Sigmoid colon (tissue), 7 donors: Measurements from ENCODE around the gene RPL36A. TPM values are rescaled to one million over a fixed set of nuclear protein-coding genes. Genes with fewer than 3 reads are reported as not detected.
A peak's percentile ranks its signal among the peaks of the same experiment; 100 is the strongest.

Source experiments
- DNase-seq: peaks from one replicate; pipeline ENCODE4 v3.0.0-alpha.2; 2019
- H3K27ac ChIP-seq, 4 donors: fragments of 200-600 bp; sonication (generic); one replicate each; pipeline ENCODE4 v1.5.1; 2016 to 2019; ENCODE audit warnings: mild to moderate bottlenecking in 1 of 4
- H3K27me3 ChIP-seq, 3 donors: fragments of 200-600 bp; sonication (generic); one replicate each; pipeline ENCODE4 v1.5.1; 2019; ENCODE audit warnings: mild to moderate bottlenecking in 1 of 3
- H3K36me3 ChIP-seq, 4 donors: fragments of 200-600 bp; sonication (generic); one replicate each; pipeline ENCODE4 v1.5.1; 2016 to 2019
- H3K4me1 ChIP-seq, 4 donors: fragments of 200-600 bp; sonication (generic); one replicate each; pipeline ENCODE4 v1.5.1; 2017 to 2019
- H3K4me3 ChIP-seq, 4 donors: fragments of 200-600 bp; sonication (generic); one replicate each; pipeline ENCODE4 v1.5.1; 2017 to 2019; ENCODE audit warnings: mild to moderate bottlenecking in 2 of 4, moderate library complexity in 1 of 4
- H3K9me3 ChIP-seq, 4 donors: fragments of 200-600 bp in 3 of 4; sonication (generic) in 3 of 4; one replicate each; pipeline versions ENCODE4 v1.5.1 to v1.6.1; 2013 to 2019
- EP300 ChIP-seq, 4 donors: sonication (generic); formaldehyde crosslinking; IDR thresholded peaks; one replicate each; pipeline ENCODE4 v1.6.1; 2017; ENCODE audit warnings: antibody characterized with exemption in 4 of 4
- POLR2A ChIP-seq, 2 donors: fragments of 450-650 bp; IDR thresholded peaks; one replicate each; pipeline ENCODE4 v1.6.1; 2016; ENCODE audit warnings: antibody characterized with exemption in 2 of 2, mild to moderate bottlenecking in 2 of 2, moderate library complexity in 2 of 2
- POLR2AphosphoS5 ChIP-seq, 4 donors: sonication (generic); formaldehyde crosslinking; IDR thresholded peaks; one replicate each; pipeline ENCODE4 v1.6.1; 2017; ENCODE audit warnings: antibody characterized with exemption in 4 of 4
- WGBS, 2 donors: extraction: QIAGEN DNeasy Blood & Tissue Kit; methylation state at CpG; one replicate each; pipeline ENCODE4 v1.1.7; 2013; 5-methylcytosine and 5-hydroxymethylcytosine counted together
- intact Hi-C: fragments of 100-400 bp; cut with DNase I; formaldehyde crosslinking; loops from one replicate; pipeline ENCODE4 v1.15.1; 2023
- polyA plus RNA-seq, 3 donors: library from polyadenylated mRNA; stranded (reverse); fragments of 200-250 nt; gene quantifications; one replicate each; pipeline ENCODE4 v1.2.3, GENCODE V29; 2013
- total RNA-seq, 4 donors: library from RNA; depleted of rRNA; stranded (reverse); fragments of >200 nt; gene quantifications; one replicate each; pipeline ENCODE4 v1.1.0, GENCODE V29; 2016
- TF ChIP-seq, protein P1 (sequence below), 4 experiments: fragments of 450-650 bp in 3 of 4; fragments of 200-600 bp in 1 of 4; IDR thresholded peaks; one replicate each; pipeline ENCODE4 v1.5.1; 2016 to 2019; ENCODE audit warnings: antibody characterized with exemption in 4 of 4, mild to moderate bottlenecking in 3 of 4, moderate library complexity in 2 of 4
- donor health status: healthy with polysubstance abuse.
- donor health status: Bipolar disorder and iron deficiency.
- donor health status: healthy.

The RPL36A gene
- total and polyA plus RNA-seq, 7 donors: 753 to 3,258 (median 1,854) TPM

DNA sequence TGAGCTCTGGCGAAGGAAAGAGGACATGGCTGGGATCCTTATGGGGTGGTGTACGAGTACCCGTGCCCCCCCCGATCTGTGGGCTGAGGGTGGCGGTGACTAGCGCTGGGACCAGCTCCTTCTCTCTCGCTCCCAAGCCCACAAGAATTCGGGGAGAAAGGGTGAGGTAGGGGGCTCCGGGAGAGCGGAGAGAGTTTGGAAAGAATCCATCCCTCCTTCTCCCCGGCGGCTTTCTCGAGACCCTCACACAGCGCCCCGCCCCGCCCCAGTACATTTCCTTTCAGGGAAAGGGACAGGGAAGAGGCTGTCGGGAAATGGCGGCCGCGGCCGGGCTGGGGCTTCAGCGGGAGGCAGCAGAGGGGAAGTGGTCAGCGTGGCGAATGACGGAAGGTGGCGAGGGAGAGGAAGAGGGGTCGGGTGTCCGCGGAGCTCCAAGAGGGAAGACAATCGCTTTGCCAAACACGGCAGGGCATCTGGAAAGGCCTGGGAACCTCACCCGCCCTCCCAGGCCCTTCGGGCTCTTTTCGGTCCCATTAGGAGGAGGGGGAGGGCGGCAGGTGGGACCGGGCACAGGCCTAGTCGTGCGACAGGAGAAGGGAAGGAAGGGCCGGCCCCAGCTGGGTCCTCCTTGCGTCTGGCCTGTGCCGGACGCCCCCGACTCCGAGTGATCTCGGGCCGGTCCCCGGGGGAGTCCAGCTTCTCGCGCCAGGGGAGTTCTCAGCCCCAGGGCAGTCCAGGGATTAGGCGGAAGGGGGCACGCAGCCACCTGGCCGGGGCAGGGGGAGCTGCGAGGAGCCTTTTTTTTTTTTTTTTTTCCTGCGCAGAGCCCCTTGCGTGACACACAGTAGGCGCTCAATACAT is 27.4 kb downstream of the RPL36A start:
- Histone ChIP-seq H3K4me1 (peaks cover 0 to 44% (median 13%) of the 10 kb centered on the region in 4 donors), H3K36me3 (peaks cover 0 to 5% (median 0%) of the 10 kb centered on the region in 4 donors), H3K4me3 (peak overlapping the region; percentile 55 to 62 (median 59)), H3K27me3 (no peaks in the 10 kb centered on the region), H3K9me3 (no peaks in the 10 kb centered on the region), H3K27ac (peak overlapping the region; percentile 84 to 91 (median 88))
- TF ChIP-seq EP300 (IDR thresholded peaks at IDR 0.05) (no peak), POLR2AphosphoS5 (IDR thresholded peaks at IDR 0.05) (peak in 1 of 4 donors; percentile 35)
- DNase-seq: peak; percentile 79
- WGBS, 2 donors: 0 to 1% methylated on average over 56 of the region's 56 CpGs
- intact Hi-C loops: loop anchor here (2.0 to 10.0 kb wide), 7 partner anchors 69 to 1939 kb away; partner anchors contain the start of genes ARMCX1, ARMCX4, ARMCX6 and TCEAL9

DNA sequence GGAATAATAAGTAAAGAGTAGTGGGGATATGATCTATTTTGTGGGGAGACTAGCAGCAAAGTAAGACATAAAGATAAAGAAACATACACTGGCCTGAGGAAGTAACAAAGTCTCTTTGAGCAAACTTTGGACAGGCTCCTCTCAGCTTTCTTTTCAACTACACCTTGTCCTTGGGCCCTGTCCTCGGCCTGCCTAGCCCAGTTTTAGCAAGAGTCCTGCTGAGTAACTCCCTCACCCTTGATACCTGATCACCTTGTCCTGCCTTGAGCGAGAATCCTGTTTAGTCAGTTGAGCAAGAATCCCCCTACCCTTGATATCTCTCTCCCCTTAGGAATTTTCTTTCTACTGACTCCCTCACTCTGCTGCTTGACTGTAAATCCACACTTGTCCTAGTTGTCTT is 28.7 kb downstream of the RPL36A start:
- H3K27ac ChIP-seq: peak overlapping the region; percentile 84 to 91 (median 88)
- no peak for DNase-seq
- no peaks in the 10 kb centered on the region for H3K27me3 ChIP-seq
- intact Hi-C loops: loop anchor here (5.0 to 10.0 kb wide), 6 partner anchors 68 to 1938 kb away; partner anchors contain the start of genes ARMCX1, ARMCX4, ARMCX6 and TCEAL9
- no peaks in the 10 kb centered on the region for H3K9me3 ChIP-seq
- peaks cover 0 to 40% (median 13%) of the 10 kb centered on the region in 4 donors for H3K4me1 ChIP-seq
- H3K4me3 ChIP-seq: peak overlapping the region in 1 of 4 donors; percentile 62
- 47 to 86% methylated on average over 2 of the region's 2 CpGs for WGBS, 2 donors
- TF ChIP-seq EP300 (IDR thresholded peaks at IDR 0.05): no peak
- TF ChIP-seq POLR2A (IDR thresholded peaks at IDR 0.05): no peak
- no peak for TF ChIP-seq POLR2AphosphoS5 (IDR thresholded peaks at IDR 0.05)
- TF ChIP-seq, protein P1, sequence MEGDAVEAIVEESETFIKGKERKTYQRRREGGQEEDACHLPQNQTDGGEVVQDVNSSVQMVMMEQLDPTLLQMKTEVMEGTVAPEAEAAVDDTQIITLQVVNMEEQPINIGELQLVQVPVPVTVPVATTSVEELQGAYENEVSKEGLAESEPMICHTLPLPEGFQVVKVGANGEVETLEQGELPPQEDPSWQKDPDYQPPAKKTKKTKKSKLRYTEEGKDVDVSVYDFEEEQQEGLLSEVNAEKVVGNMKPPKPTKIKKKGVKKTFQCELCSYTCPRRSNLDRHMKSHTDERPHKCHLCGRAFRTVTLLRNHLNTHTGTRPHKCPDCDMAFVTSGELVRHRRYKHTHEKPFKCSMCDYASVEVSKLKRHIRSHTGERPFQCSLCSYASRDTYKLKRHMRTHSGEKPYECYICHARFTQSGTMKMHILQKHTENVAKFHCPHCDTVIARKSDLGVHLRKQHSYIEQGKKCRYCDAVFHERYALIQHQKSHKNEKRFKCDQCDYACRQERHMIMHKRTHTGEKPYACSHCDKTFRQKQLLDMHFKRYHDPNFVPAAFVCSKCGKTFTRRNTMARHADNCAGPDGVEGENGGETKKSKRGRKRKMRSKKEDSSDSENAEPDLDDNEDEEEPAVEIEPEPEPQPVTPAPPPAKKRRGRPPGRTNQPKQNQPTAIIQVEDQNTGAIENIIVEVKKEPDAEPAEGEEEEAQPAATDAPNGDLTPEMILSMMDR (IDR thresholded peaks at IDR 0.05): no peak
- peaks cover 0 to 8% (median 0%) of the 10 kb centered on the region in 4 donors for H3K36me3 ChIP-seq

DNA sequence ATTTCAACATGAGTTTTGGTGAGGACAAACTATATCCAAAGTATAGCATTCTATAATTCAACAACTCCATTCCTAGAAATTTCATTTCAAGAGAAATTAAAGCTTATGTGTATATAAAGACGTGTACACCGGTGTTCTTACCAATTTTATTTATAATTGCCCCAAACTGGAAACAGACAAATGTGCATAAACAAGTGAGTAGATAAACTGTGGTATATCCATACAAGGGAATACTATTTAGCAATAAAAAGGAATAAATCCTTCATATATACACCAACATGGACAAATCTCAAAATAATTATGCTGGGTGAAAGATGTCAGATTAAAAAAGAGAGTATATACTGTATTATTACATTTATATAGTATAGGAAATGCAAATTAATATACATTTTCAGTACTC is 37.1 kb downstream of the RPL36A start:
- TF ChIP-seq, protein P1 (IDR thresholded peaks at IDR 0.05): no peak
- no peak for TF ChIP-seq POLR2A (IDR thresholded peaks at IDR 0.05)
- TF ChIP-seq POLR2AphosphoS5 (IDR thresholded peaks at IDR 0.05): no peak
- no peak for TF ChIP-seq EP300 (IDR thresholded peaks at IDR 0.05)
- no peak overlapping the region for H3K27ac ChIP-seq
- DNase-seq: no peak

DNA sequence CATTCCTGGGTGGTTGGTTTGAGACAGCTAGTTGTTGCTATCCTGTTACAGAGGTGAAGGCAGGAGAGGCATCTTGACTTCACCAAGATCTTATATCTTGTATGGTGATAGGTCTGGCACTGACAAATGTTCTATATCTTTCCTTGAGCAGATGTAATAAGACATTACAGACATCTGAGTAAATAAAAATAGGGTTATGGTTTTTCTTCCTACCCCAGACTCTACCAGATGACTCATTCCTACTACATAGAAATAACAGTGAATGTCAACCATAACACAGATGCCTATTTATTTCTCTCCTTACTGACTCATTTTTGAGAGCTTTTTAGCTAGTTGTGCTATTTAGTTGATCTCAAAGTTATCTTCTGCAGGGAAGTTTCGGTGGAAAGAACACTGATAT is 39.1 kb downstream of the RPL36A start:
- no peak overlapping the region for H3K4me3 ChIP-seq
- H3K4me1 ChIP-seq: no peaks in the 10 kb centered on the region
- intact Hi-C loops: no loop called here
- DNase-seq: no peak
- H3K36me3 ChIP-seq: peaks cover 0 to 20% (median 0%) of the 10 kb centered on the region in 4 donors
- TF ChIP-seq EP300 (IDR thresholded peaks at IDR 0.05) (no peak), POLR2AphosphoS5 (IDR thresholded peaks at IDR 0.05) (no peak), POLR2A (IDR thresholded peaks at IDR 0.05) (no peak)
- TF ChIP-seq, protein P1 (IDR thresholded peaks at IDR 0.05): no peak
- H3K27ac ChIP-seq: no peak overlapping the region
- H3K9me3 ChIP-seq: no peaks in the 10 kb centered on the region
- H3K27me3 ChIP-seq: no peaks in the 10 kb centered on the region
- WGBS, 2 donors: 74 to 82% methylated on average over 1 of the region's 1 CpG

More for the DNA sequence above, 37.1 kb downstream of the RPL36A start:
- no peaks in the 10 kb centered on the region for H3K9me3 ChIP-seq
- peaks cover 0 to 28% (median 0%) of the 10 kb centered on the region in 4 donors for H3K36me3 ChIP-seq
- 97 to 98% methylated on average over 2 of the region's 2 CpGs for WGBS, 2 donors
- intact Hi-C loops: no loop called here
- H3K27me3 ChIP-seq: no peaks in the 10 kb centered on the region
- no peak overlapping the region for H3K4me3 ChIP-seq
- no peaks in the 10 kb centered on the region for H3K4me1 ChIP-seq

DNA sequence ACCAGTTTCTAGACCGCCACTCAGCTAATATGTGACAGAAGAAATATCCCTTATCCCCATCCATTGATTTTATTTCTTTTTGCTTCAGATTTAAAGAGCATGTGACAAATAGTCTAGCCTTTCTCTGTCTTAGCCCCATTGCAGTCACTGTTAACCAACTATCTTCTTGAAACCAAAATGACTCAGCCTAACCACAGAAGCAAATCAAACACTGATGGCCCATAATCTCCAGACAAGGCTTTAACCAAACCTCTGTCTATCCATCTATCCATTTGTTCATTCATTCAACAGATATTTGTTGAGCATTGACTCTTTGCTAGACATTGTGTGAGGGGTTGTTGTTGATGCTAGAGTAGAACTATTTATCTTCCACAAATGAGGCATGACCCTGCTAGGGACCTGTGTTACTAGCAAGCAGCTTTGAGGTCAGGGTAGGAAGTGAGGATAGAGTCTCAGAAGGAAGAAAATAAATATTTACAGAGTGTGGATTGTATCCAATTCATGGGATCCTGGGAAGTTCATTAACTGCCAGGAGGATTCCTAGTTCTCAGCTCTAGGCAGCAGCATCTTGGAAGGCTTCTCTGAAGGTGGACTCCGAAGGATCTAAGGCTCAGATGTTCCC is 39.8 kb downstream of the RPL36A start:
- no peaks in the 10 kb centered on the region for H3K9me3 ChIP-seq
- 60 to 83% methylated on average over 2 of the region's 2 CpGs for WGBS, 2 donors

More for the DNA sequence above, 39.8 kb downstream of the RPL36A start:
- H3K27ac ChIP-seq: no peak overlapping the region
- intact Hi-C loops: no loop called here
- H3K4me1 ChIP-seq: no peaks in the 10 kb centered on the region
- H3K27me3 ChIP-seq: no peaks in the 10 kb centered on the region
- peaks cover 0 to 20% (median 0%) of the 10 kb centered on the region in 4 donors for H3K36me3 ChIP-seq
- H3K4me3 ChIP-seq: no peak overlapping the region
- no peak for TF ChIP-seq POLR2AphosphoS5 (IDR thresholded peaks at IDR 0.05)
- TF ChIP-seq POLR2A (IDR thresholded peaks at IDR 0.05): no peak
- no peak for TF ChIP-seq EP300 (IDR thresholded peaks at IDR 0.05)
- TF ChIP-seq, protein P1 (IDR thresholded peaks at IDR 0.05): no peak
- DNase-seq: no peak
